GM18873 (cell line): Measurements from ENCODE around the gene MCUR1.
"Not testable (repeated sequence)": the region's sequence is repeated elsewhere in the genome, so short reads cannot be mapped to it uniquely, and the experiment has no call there.

Experiments used
- ATAC-seq: cut with Tn5 transposase; IDR thresholded peaks from one replicate; pipeline ENCODE4 v1.9.1; 2021; ENCODE audit warnings: mild to moderate bottlenecking, moderate library complexity, moderate number of reproducible peaks; ENCODE audit not compliant: unreplicated experiment, low FRiP score

Gene MCUR1

DNA sequence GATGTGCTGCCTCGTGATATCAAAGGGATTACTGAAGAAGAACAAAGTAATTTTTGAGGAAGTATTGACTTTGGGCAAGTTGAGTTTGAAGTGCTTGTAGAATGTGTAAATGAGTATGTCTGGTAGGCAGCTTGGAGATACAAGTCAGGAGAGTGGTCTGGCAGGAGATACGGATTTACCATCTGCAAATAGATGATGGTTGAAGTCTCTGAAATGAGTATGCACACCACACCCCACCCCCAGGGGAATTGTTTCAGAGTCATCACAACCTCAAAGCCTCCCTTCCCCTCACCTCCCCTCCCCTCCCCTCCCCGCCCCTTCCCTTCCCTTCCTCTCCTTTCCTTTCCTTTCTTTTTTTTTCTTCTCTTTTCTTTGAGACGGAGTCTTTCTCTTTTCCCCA is 16.4 kb upstream of the MCUR1 start:
- ATAC-seq, result no peak

DNA sequence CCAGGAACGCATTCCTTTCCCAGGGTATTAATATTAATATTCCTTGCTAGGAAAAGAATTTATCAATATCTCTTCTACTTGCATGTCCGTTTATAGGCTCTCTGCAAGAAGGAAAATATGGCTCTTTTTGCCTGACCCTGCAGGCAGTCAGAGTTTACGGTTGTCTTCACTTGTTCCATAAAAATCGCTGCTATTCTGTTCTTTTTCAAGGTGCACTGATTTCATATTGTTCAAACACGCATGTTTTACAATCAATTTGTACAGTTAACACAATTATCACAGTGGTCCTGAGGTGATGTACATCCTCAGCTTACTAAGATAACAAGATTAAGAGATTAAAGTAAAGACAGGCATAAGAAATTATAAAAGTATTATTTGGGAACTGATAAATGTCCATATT is 15.1 kb upstream of the MCUR1 start:
- ATAC-seq, result not testable (repeated sequence)

DNA sequence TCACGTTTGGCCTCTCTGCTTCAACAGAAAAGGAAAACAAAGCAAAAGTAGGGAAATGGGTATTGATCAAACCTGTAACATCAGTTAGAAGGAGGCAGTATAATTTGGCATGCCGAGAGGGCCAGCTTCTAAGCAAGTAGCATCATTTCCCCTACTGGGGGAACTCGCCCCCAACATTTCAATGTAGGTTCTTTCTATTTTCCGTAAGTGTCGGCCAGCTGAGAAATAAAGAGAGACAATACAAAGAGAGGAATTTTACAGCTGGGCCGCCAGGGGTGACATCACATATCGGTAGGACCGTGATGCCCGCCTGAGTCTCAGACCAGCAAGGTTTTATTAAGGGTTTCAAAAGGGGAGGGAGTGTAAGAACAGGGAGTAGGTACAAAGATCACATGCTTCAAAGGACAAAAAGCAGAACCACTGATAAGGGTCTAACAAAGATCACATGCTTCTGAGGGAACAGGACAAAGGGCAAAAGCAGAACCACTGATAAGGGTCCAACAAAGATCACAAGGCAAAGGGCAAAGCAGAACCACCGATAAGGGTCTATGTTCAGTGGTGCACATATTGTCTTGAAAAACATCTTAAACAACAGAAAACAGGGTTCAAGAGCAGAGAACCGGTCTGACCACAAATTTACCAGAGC is 14.4 kb upstream of the MCUR1 start:
- not testable (repeated sequence) for ATAC-seq

DNA sequence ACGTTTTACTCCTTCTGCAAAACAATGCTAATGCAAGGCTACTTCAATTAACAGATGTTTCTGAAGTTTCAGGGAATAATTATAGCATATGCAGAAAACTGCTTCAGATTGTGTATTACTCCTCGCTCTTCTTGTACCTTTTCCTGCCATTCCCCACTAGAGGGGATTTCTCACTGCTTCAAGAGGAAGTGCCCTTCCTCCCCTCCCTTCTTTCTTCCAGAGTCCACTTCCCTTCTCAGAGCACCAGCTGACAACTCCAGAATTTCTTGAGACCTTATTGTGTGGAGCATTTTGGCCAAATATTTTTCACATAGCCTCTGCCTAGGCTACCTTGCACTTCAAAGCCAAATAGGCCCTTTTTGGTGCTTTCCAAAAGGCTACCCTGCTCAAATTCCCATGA is 12.7 kb upstream of the MCUR1 start:
- ATAC-seq, result no peak

DNA sequence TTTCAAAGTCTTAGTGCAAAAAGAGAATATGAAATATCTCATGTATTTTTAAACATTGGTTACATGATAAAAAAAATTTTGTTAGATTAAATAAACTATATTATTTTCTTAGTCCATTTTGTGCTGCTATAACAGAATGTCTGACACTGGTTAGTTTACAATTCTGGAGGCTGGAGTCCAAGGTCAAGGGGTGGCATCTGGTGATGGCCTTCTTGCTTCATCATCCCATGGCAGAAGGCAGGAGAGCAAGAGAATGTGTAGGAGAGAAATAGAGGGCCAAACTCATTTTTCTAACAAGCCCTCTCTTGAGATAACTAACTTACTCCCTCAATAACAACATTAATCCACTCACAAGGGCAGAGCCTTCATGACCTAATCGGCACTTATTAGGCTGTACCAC is 11.5 kb upstream of the MCUR1 start:
- ATAC-seq, result no peak

DNA sequence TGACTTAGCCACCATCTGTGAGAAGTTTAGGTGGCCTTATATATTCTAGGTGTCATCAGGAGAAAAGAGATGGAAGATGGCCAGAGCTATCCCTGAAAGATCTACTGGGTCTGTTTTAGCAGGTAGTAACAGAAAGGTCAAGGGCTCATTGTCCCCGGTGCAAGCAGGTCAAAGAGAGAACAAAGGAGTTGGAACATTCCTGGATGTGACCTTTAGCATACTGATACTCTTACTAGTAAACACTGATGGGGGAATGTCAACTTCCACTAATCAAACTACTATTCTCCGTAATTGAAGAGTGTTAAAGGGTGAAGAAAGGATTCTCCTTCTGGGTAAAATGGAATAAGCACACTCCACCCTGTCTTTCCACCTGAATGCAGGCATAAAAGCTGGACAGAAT is 4.0 kb upstream of the MCUR1 start:
- ATAC-seq, result no peak

DNA sequence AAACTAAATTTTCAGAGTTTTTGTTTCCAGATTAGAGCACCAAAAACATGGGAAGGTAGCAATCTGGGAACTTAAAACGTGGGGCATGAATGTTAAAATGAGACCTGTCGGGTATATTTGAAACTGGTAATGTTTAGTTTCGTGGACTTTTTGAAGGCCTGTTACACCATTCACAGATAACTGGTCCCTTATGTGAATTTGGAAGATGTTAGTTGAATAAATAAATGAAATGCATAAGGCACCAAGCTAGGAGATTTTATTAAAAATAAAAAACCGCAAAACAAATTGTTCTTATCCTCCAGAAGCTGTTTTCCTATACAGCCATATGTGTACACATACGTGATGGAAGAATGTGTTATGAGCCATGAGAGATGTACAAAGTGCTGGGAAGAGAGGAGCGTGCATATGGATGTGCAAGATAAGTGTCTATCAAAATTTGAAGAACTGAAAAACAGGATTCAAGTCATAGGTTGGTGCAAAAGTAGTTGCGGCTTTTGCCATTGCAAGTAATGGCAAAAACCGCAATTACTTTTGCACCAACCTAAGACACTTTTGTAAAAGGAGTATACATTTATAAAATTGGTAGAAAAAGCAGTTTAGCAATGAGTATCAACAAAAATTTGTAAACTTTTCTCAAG is 700 bp upstream of the MCUR1 start:
- no peak for ATAC-seq

DNA sequence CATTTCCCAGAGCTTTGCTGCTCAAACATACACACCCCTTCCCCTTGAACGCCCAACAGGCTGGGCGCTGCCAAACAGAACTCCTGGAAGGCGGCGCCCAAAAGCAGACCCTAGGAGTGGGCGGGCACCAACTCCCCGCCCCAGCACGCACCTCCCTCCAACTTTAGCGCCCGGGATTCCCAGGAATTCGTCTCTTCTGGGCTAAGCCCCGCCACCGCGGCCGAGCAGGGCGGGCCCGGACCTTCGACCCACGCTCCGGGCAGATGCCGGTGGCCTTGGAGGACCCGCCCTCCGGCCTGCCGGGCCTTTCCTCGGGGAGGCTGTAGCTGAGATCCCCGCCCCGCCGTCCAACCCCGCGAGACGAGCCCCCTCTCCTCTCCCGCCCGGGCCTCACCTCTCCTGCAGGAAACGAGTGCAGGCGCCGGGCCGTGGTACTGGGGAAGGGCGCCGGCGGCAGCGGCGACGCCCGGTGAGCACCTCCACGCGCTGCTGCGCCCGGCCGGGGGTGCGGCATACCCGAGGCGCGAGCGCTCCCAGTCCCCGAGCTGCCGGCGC is 659 bp downstream of the MCUR1 start:
- peak; percentile 21 for ATAC-seq

DNA sequence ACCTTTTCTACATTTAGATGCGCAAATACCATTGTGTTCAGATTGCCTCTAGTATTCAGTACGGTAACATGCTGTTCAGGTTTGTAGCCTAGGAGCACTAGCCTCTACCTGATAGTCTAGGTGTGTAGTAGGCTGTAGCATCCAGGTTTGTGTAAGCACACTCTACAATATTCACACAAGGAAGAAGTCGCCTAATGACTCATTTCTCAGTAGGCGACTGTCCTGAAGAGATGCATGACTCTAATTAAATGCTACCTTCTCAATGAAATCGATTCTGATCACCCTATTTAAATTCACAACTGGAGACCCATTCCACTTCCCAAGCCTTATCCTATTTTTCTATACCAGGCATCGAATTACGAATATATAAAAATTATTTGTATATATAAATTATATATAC is 1.3 kb downstream of the MCUR1 start:
- ATAC-seq, result no peak

DNA sequence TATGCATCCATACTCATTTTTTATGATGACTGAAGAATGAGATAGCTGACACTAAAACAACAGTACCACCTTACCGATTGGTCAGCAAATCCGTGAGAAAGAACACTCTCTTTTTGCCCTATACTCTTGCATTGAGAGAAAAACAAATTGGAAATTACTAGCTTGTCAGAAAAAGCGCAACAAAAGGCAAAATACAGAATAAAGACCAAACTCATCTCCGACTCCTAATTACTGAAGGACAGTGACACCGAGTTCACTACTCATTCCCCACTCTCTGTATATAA is 2.1 kb downstream of the MCUR1 start:
- no peak for ATAC-seq

DNA sequence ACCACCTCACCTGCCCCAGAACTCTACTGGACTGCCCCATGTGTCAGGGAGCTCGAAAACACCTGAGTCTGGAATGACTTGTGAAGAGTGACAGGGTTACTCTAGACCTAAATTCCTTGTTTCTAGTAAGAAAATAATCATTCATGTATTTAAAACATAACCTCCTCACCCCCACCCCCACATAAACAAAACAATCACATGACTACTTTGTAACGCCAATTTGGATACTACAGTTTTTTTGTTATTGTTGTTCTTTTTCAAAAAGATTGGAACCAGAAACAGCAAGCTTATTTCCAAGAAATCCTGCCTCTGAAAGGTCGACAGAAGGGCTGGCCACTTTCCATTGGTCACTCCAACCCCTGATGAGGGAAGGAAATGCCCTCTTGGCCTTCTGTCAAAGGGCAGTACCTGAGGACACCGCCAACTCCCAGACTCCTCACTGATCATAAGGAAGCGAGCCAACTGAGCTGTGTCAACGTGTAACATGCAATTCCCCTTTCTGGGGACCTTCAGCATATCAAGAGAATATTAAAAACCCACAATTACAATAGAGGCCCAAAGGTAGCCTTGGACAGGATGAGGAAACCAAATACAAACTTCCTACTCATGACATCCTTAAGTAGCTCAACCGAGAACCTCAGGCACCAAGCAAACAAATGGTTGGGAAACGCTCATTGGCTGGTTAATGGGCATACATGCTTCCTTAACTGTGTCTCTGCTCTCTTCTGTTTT is 2.6 kb downstream of the MCUR1 start:
- no peak for ATAC-seq

DNA sequence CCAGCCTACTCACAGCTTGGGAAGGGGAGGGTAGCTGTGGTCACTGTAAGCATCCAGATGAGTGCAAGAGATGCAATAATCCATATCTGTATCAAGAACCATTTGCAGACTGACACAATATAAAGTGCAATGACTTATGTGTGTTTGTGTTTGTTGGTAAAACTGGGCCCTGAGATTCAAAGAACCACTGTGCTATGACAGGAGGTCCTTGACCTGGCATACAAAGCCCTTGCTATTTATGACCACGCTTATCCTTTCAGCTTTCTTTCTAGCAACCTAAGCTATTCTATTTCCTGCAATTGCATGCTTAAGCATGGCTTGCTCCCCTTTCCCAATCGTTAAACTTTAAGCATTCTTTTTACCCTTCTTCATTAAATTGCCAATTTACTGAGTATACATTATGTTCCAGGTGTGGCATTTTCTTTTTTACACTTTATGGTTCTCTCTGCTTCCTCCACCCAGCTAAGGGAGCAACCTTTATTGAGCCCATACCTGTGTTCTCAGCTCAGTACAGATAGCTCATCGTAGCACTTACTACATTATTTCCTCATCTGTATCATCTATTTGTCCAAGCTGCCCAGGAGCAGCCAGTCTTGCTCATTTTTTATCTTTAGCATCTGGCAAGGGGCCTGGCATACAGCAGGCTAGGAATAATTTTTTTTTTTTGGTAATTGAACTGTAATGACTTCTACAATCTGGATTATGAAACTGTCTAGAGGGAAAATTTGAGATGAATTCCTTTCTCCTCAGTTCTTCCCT is 3.5 kb downstream of the MCUR1 start:
- ATAC-seq, result no peak

DNA sequence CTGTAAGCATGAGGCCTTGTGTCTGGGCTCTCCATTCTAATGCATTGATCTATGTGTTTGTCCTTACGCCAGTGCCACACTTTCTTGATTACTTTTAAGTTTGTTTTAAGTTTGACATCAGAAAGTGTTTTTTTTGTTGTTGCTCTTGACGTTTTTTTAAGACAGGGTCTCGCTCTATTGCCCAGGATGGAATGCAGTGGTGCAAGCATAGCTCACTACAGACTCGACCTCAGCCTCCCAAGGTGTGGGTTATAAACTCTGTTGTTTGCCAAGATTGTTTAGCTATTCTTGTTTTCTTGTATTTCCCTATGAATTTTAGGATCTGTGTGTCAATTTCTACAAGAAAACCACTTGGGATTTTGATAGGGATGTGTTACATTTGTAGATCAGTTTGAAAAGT is 5.6 kb downstream of the MCUR1 start:
- ATAC-seq, result no peak

DNA sequence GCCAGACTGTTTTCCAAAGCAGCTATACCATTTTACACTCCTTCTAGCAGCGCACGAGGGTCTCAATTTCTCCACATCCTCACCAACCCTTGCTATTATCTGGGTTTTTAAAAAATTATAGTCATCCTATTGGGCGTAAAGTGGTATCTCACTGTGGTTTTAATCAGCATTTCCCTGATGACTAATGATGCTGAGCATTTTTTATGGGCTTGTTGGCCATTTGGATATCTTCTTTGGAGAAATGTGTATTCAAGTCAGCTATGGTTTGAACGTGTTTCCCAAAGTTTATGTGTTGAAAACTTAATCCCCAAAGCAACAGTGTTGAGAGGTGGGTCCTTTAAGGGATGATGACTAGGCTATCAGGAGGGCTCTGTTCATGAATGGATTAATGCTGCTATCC is 6.7 kb downstream of the MCUR1 start:
- no peak for ATAC-seq

DNA sequence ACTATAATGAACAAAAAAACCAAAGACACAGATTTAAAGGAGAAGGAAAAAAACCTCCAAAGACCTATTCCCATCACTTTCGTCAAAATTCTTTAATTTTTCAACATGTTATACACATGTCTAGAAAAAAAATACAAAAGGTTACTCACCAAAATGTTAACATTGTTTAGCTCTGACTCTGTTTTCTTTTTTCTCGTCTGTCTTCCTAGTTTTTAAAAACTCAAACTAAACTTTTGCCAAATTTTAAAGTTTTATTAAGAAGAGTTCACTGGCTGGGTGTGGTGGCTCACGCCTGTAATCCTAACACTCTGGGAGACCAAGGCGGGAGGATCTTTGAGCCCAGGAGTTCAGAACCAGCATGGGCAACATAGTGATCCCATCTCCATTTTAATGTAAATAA is 10.8 kb downstream of the MCUR1 start:
- ATAC-seq, result no peak

DNA sequence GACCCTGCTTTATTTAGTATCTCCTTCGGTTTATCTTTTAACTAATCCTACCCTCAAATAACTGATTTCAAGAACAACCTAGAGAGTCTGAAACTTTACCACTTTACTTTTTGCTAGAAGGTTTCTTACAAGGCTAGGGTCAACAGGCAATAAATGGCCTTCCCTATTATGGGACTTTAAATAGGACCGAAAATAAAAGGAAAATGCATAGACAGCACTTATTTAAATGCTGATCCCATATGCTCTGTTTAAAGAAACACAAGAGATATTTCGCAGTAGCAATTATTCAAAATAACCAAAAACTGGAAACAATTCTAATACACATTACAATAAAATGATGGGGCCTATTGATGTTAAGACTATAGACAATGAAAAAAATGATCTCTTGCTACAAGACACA is 13.7 kb downstream of the MCUR1 start:
- no peak for ATAC-seq

DNA sequence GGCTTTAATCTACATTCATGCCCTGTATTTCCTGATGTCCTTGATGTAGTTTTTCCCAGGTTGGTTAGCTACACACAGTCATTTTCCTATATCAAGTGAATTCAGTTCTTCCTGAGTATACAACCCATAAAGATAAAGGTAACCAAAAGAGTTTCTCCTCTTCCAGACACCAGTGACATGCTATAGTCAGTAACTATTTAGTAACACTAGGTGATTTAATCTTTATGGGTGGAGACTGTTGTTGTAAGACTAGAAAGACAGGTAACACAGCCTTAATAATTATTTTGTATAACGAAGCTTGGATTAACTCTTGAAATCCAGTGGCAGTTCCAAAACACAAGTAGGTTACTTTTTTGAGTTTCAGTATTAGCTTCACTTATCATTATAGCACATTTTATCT is 17.6 kb downstream of the MCUR1 start:
- no peak for ATAC-seq

DNA sequence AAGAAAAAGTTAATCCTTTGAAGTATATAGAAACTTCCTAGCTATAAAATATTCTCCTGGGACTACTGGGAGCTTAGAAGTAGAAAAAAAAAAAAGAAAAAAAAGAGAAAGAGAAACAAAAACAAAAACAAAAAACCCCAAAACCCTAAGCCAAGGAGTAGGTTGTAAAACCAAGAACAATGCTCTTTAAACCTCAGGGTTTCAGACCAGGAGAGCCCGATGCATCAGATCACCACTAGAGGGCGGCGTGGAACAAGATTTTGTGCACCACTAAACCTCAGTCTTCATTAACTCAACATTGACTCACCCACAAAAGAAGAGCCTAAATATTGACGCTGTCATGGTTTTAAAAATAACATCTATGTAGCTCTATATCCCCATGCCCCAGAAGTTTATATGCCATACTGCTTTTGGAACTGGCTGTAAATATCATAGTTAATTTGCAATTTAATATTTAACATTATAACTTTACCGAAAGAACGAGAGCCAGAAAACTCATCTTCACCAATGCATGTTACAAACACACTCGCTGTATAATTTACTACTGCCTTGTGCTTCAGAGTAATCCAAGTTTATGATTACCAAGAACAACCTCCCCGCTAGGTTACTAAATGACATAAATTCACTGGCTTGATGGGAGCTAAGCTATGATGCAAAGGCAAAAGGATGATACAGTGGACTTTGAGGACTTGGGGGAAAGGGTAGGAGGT is 19.2 kb downstream of the MCUR1 start:
- ATAC-seq, result peak; percentile 77

DNA sequence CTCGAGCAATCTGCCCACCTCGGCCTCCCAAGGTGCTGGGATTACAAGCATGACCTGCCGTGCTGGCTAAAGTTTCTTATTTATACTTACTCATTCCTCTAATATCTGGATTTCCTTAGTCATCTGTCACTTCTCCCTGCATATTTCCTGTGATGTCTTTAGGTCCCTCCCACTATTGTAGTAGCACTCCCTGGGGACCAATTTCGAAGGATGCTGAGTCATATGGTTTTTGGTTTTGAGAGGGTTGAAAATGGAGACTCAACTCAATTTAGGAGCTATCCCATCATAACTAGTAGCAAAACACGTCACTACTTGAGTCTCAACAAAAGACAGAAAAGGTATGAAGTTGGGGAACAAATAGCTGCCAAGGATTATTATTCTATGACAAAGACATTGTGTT is 20.2 kb downstream of the MCUR1 start:
- ATAC-seq, result no peak

DNA sequence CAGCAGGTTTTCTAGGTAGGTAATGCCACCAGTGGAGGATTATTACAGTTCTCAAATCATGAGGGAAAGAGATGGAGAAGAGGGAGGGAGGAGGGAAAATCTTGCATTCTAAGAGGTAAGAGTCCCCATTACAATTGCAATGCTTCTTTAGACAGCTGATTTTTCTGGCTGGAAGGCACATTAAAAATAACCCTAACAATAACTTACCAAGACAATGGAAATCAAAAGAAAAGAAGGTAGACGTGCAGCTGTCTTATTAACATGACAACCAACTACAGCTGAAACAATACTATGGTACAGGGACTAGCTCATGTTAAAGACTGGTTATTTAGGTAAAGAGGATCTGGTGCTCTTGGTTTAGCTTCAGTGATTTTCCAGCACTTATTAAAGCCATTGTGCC is 24.6 kb downstream of the MCUR1 start:
- ATAC-seq, result no peak

DNA sequence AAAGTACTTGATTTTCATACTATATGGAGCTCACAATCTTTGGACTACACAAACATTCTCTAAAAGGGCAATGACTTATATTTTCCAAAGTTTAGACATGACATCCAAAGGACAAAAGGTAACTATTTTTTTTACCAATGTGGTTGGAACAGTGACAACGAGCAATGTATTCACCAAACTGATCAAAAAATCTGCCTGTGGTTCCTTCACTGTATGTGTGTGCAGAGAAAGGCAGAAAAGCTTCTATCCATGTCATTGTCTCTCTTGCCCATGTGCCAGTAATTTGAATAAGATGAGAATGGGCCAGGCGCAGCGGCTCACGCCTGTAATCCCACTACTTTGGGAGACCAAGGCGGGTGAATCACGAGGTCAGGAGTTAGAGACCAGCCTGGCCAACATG is 25.5 kb downstream of the MCUR1 start:
- no peak for ATAC-seq
